Gastroesophageal sphincter (tissue), 3 donors: ENCODE results near the gene MYO7A.

Experiments used
- EP300 ChIP-seq: sonication (generic); formaldehyde crosslinking; IDR thresholded peaks from one replicate; pipeline ENCODE4 v1.6.1; 2017; ENCODE audit warnings: antibody characterized with exemption, mild to moderate bottlenecking
- POLR2A ChIP-seq, 2 donors: fragments of 450-650 bp; IDR thresholded peaks; one replicate each; pipeline ENCODE4 v1.6.1; 2017; ENCODE audit warnings: antibody characterized with exemption in 2 of 2, mild to moderate bottlenecking in 2 of 2, moderate library complexity in 1 of 2
- POLR2AphosphoS5 ChIP-seq: sonication (generic); formaldehyde crosslinking; IDR thresholded peaks from one replicate; pipeline ENCODE4 v1.6.1; 2017; ENCODE audit warnings: antibody characterized with exemption
- TF ChIP-seq, protein P1 (sequence below), 4 experiments: fragments of 200-600 bp in 2 of 4; fragments of 450-650 bp in 2 of 4; sonication (generic) in 1 of 4; IDR thresholded peaks; one replicate each; pipeline ENCODE4 v1.5.1; 2017 to 2019; ENCODE audit warnings: antibody characterized with exemption in 4 of 4, mild to moderate bottlenecking in 2 of 4, moderate library complexity in 2 of 4

DNA sequence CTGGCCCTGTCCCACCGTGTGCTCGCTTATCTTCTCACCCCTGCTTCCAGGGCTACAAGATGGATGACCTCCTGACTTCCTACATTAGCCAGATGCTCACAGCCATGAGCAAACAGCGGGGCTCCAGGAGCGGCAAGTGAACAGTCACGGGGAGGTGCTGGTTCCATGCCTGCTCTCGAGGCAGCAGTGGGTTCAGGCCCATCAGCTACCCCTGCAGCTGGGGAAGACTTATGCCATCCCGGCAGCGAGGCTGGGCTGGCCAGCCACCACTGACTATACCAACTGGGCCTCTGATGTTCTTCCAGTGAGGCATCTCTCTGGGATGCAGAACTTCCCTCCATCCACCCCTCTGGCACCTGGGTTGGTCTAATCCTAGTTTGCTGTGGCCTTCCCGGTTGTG is 86.5 kb downstream of the MYO7A start:
- TF ChIP-seq POLR2AphosphoS5, result no peak
- TF ChIP-seq, protein P1, sequence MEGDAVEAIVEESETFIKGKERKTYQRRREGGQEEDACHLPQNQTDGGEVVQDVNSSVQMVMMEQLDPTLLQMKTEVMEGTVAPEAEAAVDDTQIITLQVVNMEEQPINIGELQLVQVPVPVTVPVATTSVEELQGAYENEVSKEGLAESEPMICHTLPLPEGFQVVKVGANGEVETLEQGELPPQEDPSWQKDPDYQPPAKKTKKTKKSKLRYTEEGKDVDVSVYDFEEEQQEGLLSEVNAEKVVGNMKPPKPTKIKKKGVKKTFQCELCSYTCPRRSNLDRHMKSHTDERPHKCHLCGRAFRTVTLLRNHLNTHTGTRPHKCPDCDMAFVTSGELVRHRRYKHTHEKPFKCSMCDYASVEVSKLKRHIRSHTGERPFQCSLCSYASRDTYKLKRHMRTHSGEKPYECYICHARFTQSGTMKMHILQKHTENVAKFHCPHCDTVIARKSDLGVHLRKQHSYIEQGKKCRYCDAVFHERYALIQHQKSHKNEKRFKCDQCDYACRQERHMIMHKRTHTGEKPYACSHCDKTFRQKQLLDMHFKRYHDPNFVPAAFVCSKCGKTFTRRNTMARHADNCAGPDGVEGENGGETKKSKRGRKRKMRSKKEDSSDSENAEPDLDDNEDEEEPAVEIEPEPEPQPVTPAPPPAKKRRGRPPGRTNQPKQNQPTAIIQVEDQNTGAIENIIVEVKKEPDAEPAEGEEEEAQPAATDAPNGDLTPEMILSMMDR (IDR thresholded peaks at IDR 0.05), result no peak
- no peak for TF ChIP-seq POLR2A (IDR thresholded peaks at IDR 0.05)
- TF ChIP-seq EP300, result no peak
